Measurements from ENCODE around the gene CNTNAP5.

The CNTNAP5 gene

GRCh38 chr2:124526221-124526620, 501.1 kb downstream of the CNTNAP5 start:
- no peak overlapping the region for H2AFZ ChIP-seq (ENCODE audit: low read length)
- H3K79me2 ChIP-seq (ENCODE audit: insufficient read depth, low read length), result no peaks in the 10 kb centered on the region
- no peak overlapping the region for H3K4me3 ChIP-seq (ENCODE audit: low read length, poor library complexity, severe bottlenecking)
- no peaks in the 10 kb centered on the region for H3K9me2 ChIP-seq (replicated peaks; ENCODE audit: low read depth, low read length)
- no peaks in the 10 kb centered on the region for H3K27me3 ChIP-seq (ENCODE audit: insufficient read depth, low read length, poor library complexity, severe bottlenecking)
- TF ChIP-seq CTCF (conservative IDR thresholded peaks at IDR 0.05; ENCODE audit: low read length) (no peak), EZH2phosphoT487 (IDR thresholded peaks at IDR 0.05; ENCODE audit: borderline replicate concordance) (no peak)
- no peaks in the 10 kb centered on the region for H3K4me1 ChIP-seq (ENCODE audit: insufficient read depth, low read length, poor library complexity, severe bottlenecking)
- H3K36me3 ChIP-seq (ENCODE audit: insufficient read depth, low read length), result no peaks in the 10 kb centered on the region
- H3F3A ChIP-seq (ENCODE audit: low read depth), result no peaks in the 10 kb centered on the region
- H3K4me2 ChIP-seq (ENCODE audit: low read depth, low read length, poor library complexity, severe bottlenecking), result no peak overlapping the region
- H4K20me1 ChIP-seq (ENCODE audit: insufficient read depth, low read length, poor library complexity, severe bottlenecking), result no peaks in the 10 kb centered on the region
- H3K9ac ChIP-seq (ENCODE audit: low read depth, low read length, poor library complexity, severe bottlenecking), result no peak overlapping the region
- H3K9me3 ChIP-seq (ENCODE audit: insufficient read depth, low read depth, low read length), result no peaks in the 10 kb centered on the region

GRCh38 chr2:124530203-124530602, 505.1 kb downstream of the CNTNAP5 start:
- H3K4me3 ChIP-seq (ENCODE audit: low read length, poor library complexity, severe bottlenecking), result no peak overlapping the region
- no peaks in the 10 kb centered on the region for H3K9me3 ChIP-seq (ENCODE audit: insufficient read depth, low read depth, low read length)
- no peaks in the 10 kb centered on the region for H3K9me2 ChIP-seq (replicated peaks; ENCODE audit: low read depth, low read length)
- no peak overlapping the region for H2AFZ ChIP-seq (ENCODE audit: low read length)
- no peak overlapping the region for H3K4me2 ChIP-seq (ENCODE audit: low read depth, low read length, poor library complexity, severe bottlenecking)
- no peak for TF ChIP-seq EZH2phosphoT487 (IDR thresholded peaks at IDR 0.05; ENCODE audit: borderline replicate concordance)
- TF ChIP-seq CTCF (conservative IDR thresholded peaks at IDR 0.05; ENCODE audit: low read length), result 0 out of 2 replicates have a peak, but pooled peaks have one; percentile 20
- no peaks in the 10 kb centered on the region for H4K20me1 ChIP-seq (ENCODE audit: insufficient read depth, low read length, poor library complexity, severe bottlenecking)
- H3K27me3 ChIP-seq (ENCODE audit: insufficient read depth, low read length, poor library complexity, severe bottlenecking), result no peaks in the 10 kb centered on the region
- no peaks in the 10 kb centered on the region for H3F3A ChIP-seq (ENCODE audit: low read depth)
- no peaks in the 10 kb centered on the region for H3K4me1 ChIP-seq (ENCODE audit: insufficient read depth, low read length, poor library complexity, severe bottlenecking)
- no peaks in the 10 kb centered on the region for H3K36me3 ChIP-seq (ENCODE audit: insufficient read depth, low read length)
- no peak overlapping the region for H3K9ac ChIP-seq (ENCODE audit: low read depth, low read length, poor library complexity, severe bottlenecking)
- H3K79me2 ChIP-seq (ENCODE audit: insufficient read depth, low read length), result no peaks in the 10 kb centered on the region

GRCh38 chr2:124533226-124533954, 508.3 kb downstream of the CNTNAP5 start:
- H3K9me3 ChIP-seq (ENCODE audit: insufficient read depth, low read depth, low read length), result no peaks in the 10 kb centered on the region; the same call in 1 of the 2 replicates
- no peak overlapping the region for H3K9ac ChIP-seq (ENCODE audit: low read depth, low read length, poor library complexity, severe bottlenecking)

More at GRCh38 chr2:124533226-124533954, 508.3 kb downstream of the CNTNAP5 start:
- no peaks in the 10 kb centered on the region for H4K20me1 ChIP-seq (ENCODE audit: insufficient read depth, low read length, poor library complexity, severe bottlenecking)
- no peak overlapping the region for H3K4me3 ChIP-seq (ENCODE audit: low read length, poor library complexity, severe bottlenecking)
- TF ChIP-seq EZH2phosphoT487 (IDR thresholded peaks at IDR 0.05; ENCODE audit: borderline replicate concordance) (no peak), CTCF (conservative IDR thresholded peaks at IDR 0.05; ENCODE audit: low read length) (no peak)
- no peaks in the 10 kb centered on the region for H3K4me1 ChIP-seq (ENCODE audit: insufficient read depth, low read length, poor library complexity, severe bottlenecking)
- no peaks in the 10 kb centered on the region for H3K36me3 ChIP-seq (ENCODE audit: insufficient read depth, low read length)
- no peaks in the 10 kb centered on the region for H3F3A ChIP-seq (ENCODE audit: low read depth)
- H3K4me2 ChIP-seq (ENCODE audit: low read depth, low read length, poor library complexity, severe bottlenecking), result no peak overlapping the region
- H2AFZ ChIP-seq (ENCODE audit: low read length), result no peak overlapping the region
- H3K79me2 ChIP-seq (ENCODE audit: insufficient read depth, low read length), result no peaks in the 10 kb centered on the region
- no peaks in the 10 kb centered on the region for H3K27me3 ChIP-seq (ENCODE audit: insufficient read depth, low read length, poor library complexity, severe bottlenecking)
- H3K9me2 ChIP-seq (replicated peaks; ENCODE audit: low read depth, low read length), result no peaks in the 10 kb centered on the region
